GM21381 (cell line): ENCODE measurements around the gene NADSYN1.
"Not testable (repeated sequence)": the region's sequence is repeated elsewhere in the genome, so short reads cannot be mapped to it uniquely, and the experiment has no call there.

Experiments
- ATAC-seq: cut with Tn5 transposase; IDR thresholded peaks from one replicate; pipeline ENCODE4 v1.9.1; 2021; ENCODE audit warnings: mild to moderate bottlenecking, moderate library complexity; ENCODE audit not compliant: unreplicated experiment

NADSYN1 gene

GRCh38 chr11:71518506-71519471, 65.8 kb downstream of the NADSYN1 start:
- ATAC-seq = no peak

DNA sequence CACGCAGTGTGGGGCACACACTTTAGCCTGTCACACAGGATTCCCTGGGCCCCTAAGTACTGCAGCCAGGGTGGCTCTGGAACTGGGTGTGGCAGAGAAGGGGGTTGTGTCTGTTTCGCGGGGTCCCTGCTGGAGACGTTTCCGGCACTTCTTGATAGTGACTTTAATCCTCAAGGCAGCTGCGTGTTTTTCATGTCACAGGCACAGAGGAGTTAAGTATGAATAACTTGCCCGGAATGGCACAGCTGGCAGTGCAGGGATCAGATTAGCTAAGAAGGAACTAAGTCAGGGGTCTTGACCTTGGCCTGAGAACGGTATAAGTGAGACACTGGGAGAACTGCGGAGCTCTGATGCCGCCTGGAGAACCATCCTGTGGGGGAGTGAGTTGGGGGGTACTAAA, 66.5 kb downstream of the NADSYN1 start:
- no peak for ATAC-seq

DNA sequence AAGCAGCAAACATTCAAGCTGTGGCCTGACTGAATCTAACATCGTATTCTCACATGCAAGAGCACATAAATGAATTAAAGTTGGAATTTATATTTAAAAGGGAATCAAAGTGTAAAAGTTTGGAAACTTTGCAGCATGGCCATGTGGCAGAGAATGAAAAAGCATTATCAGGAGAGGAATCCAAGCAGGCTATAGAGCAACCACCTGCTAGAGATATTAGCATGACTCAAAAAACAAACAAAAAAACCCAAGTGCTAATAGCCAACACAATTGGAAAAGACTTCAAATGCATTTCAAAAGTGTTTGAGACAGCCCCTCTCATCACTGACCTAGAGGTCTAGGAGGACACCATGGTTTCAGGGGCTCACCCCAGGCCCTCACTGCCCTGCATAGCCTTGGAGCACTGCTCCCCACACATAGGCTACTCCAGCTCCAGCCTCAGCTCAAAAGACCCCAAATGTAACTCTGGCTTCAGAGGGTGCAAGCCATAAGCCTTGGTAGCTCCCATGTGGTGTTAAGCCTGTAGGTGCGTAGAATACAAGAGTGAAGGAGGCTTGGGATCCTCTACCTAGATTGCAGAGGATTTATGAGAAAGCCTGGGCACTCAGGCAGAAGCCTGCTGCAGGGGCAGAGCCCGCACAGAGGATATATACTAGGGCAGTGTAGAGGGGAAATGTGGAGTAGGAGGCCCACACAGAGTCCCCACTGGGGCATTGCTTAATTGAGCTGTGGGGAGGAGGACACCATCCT, 72.4 kb downstream of the NADSYN1 start:
- no peak for ATAC-seq

DNA sequence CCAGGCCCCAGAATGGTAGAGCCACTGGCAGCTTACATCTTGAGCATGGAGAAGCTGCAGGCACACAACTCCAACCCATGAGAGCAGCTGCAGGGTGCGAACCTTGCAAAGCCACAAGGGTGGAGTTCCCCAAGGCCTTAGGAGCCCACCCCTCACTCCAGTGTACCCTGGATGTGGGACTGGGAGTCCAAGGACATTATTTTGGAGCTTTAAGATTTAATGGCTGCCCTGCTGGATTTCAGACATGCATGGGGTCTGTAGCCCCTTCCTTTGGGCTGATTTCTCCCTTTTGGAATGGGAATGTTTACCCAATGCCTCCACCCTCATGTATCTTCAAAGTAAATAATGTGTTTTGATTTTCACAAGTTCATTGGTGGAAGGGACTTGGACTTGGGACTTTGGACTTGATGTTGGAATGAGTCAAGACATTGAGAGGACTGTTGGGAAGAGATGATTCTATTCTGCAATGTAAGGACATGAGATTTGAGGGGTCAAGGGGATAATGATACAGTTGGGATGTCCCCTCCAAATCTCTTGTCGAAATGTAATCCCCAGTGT, 73.0 kb downstream of the NADSYN1 start:
- ATAC-seq = no peak

DNA sequence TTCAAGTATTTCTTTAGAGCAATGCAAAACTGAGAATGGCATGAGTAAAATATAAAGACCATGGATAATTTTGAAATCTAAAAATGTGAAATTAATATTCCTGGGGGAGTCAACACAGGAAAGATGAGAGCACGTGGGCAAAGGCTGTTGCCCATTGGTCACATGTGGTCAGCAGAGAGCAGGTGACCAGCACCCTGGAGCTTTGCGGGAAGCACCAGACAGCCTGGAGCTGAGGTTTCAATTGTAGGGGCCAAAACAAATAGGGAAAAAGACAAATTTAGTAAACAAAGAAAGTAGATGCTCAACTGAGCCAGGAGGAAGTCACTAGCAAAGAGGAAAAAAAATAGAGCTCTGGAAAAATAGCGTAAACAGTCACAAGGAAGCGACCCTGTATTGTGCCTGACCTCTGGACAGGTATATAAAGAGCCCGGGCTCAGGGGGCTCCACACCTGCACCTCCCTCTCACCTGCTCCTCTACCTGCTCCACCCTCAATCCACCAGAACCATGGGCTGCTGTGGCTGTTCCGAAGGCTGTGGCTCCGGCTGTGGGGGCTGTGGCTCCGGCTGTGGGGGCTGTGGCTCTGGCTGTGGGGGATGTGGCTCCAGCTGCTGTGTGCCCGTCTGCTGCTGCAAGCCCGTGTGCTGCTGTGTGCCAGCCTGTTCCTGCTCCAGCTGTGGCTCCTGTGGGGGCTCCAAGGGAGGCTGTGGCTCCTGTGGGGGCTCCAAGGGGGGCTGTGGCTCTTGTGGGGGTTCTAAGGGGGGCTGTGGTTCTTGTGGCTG, 74.0 kb downstream of the NADSYN1 start, which contains the start of gene KRTAP5-7:
Gene KRTAP5-7, plus strand, starts transcription at position 472 of the 780 bp plus-strand sequence. Its CDS starts 34 bp downstream, at position 506.
- not testable (repeated sequence) for ATAC-seq

DNA sequence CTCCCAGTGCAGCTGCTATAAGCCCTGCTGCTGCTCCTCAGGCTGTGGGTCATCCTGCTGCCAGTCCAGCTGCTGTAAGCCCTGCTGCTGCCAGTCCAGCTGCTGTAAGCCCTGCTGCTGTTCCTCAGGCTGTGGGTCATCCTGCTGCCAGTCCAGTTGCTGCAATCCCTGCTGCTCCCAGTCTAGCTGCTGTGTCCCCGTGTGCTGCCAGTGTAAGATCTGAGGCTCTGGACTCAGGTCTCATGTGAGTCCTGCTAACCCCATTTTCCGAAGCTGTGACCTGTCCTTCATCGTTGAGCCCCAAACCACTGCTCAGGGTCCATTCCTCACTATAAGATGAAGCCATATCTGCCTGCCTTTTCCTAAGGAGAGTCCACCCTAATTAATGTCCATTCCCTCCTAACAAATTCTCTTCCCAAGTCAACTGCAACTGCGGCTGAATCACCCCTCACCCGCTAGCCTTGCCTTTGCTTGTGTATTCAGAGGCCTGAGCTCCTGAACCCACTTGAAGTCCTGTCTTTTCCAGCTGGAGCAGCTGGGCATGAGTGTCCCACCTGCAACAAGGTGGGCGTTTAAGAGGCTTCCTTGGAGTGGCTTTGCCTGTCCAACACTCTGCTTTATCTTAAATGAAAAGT, 74.7 kb downstream of the NADSYN1 start:
- no peak for ATAC-seq

DNA sequence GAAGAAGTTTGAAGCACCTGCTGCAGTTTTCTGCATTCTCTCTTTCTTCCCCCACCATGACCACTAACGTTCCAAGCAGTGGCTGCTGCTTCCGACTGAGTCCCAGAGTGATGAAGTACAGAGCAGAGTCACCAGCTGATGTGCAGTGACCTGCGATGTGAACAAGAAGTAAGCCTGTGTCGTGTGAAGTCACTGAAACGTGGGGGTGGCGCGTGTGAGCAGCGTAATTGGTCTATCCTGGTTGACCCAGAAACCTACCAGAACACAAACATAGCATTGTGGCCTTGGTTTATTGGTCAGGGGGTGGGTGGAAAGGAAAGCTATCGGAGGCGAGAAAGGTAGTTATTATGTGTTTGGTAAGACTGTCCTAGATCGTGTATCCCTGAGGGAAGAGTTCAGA, 77.6 kb downstream of the NADSYN1 start:
- no peak for ATAC-seq

- no peak for ATAC-seq
Observed at GRCh38 chr11:71532036-71532610, 79.1 kb downstream of the NADSYN1 start.

GRCh38 chr11:71534711-71535608, 82.0 kb downstream of the NADSYN1 start:
- ATAC-seq = not testable (repeated sequence)

- ATAC-seq = no peak
Observed at GRCh38 chr11:71535825-71536224, 82.8 kb downstream of the NADSYN1 start.

DNA sequence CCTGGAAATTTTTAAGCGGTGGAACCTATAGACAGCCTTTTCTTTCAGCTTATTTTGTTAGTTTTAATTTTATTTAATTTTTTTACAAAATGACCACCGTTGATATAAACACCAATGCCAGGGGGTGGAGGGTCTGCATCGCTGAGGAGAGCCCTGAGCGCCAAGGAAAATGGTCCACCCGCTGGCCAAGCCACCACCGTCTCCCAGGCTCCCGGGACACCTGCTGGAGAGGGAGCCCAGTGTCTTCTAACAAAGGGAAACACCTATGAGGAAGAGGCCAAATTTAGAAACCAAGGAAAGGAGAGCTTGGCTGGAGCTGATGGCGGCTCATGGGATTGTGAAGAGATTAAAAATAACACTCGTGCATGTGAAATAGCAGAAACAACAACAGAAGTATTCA, 84.5 kb downstream of the NADSYN1 start:
- ATAC-seq = no peak

GRCh38 chr11:71537977-71538665, 85.1 kb downstream of the NADSYN1 start, which contains the start of gene KRTAP5-8:
Gene KRTAP5-8, plus strand, starts transcription at chr11:71538025. Its CDS starts 31 bp downstream, at chr11:71538056.
- not testable (repeated sequence) for ATAC-seq

DNA sequence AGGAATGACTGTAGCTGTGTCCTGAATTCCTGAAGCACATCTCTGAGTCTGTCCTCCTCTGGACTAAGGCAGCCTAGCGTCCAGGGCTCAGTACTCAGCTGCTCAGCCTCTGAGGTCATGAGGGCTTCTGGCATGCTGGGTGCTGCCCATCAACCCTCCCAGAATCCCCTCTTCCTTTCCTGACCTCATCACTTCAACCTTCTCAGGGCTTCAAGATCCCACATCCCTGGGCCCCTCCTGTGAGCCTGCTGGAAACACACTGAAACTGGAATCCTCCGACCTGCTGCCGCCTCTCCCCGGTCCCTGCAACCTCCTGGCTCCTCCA, 85.6 kb downstream of the NADSYN1 start:
- ATAC-seq = no peak

- ATAC-seq = no peak
Observed at GRCh38 chr11:71539017-71539416, 86.0 kb downstream of the NADSYN1 start.

- not testable (repeated sequence) for ATAC-seq
Observed at GRCh38 chr11:71539971-71540370, 87.0 kb downstream of the NADSYN1 start.

DNA sequence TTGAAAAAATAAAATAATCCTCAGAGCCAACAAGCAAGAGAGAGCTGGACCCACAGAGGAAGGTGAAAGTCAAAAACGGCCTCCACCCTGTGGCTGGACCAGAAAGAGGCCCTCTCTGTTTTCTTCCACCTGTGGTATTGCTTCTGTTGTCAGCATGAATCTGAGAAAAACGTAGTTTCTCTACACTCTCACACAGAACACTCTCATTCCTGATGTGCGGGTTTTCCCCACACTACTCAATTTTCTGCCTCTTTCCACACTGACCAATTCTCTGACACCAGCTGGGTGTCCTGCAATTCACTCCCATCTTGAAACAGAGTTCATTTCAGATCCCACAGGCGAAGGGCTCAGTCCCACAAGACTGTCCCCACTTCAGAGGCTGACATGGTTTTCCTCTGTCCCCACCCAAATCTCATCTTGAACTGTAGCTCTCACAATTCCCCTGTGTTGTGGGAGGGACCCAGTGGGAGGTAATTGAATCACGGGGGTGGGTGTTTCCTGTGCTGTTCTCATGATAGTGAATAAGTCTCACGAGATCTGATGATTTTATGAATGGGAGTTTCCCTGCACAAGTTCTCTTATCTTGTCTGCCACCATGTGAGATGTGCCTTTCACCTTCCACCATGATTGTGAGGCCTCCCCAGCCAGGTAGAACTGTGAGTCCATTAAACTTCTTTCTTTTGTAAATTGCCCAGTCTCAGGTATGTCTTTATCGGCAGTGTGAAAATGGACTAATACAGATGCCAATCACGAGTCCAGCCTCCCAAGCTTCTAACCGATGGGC, 87.7 kb downstream of the NADSYN1 start:
- not testable (repeated sequence) for ATAC-seq

- ATAC-seq = no peak
Observed at GRCh38 chr11:71542382-71542781, 89.4 kb downstream of the NADSYN1 start.
